ENCODE measurements around the gene HS1BP3. TPM values are rescaled to one million over a fixed set of nuclear protein-coding genes. Genes with fewer than 3 reads are reported as not detected.

Gene HS1BP3
- total and polyA plus RNA-seq, 3 experiments from 2014 or later = 9.3 to 19.4 (median 9.5) TPM

DNA sequence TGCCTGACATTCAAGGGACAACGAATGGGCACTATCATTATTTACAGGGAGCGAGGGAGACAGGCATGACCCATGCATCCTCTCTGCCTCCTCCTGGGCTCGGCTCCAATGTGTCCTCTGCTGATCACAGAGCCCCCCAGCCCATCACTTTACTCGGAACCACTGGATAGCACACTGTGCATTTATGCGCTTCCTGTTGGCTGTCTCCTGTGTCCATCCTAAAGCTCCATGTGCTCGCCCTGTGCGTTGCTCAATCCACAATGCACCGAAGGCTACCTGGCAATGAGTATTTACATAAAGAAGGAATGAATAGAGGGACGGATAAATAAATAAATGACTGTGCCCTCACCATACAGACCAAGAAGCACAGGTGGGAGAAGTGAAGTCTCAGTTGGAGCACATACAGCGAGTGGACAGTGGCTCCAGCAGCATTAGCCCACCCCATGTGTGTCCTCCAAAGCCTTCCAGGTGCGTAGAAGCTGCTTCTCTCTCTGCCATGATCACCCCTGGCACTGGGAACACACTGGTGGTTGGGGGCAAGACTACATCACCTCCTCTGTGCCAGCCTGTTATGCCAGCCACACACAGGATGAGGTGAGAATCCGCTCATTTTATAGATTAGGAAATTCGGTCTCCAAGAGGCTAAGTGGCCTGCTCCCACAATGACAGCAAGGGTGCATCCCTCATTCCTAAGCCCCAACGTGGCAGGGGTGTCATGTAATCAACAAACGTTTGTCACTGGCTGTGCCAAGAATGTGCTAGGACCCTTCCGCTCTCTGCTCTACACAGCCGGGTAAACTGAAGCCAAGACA lies 13.7 kb upstream of the HS1BP3 start:
- Histone ChIP-seq H3K4me3 (ENCODE audit: low read length) (no peak overlapping the region), H3K9me3 (ENCODE audit: low read length) (no peaks in the 10 kb centered on the region), H3K4me1 (ENCODE audit: insufficient read depth, low read length) (peaks cover 7% of the 10 kb centered on the region), H3K27me3 (ENCODE audit: insufficient read depth, low read length, poor library complexity, severe bottlenecking) (peaks cover 63% of the 10 kb centered on the region), H3K27ac (ENCODE audit: low read depth, low read length) (no peak overlapping the region), H3K36me3 (ENCODE audit: insufficient read depth, low read length) (no peaks in the 10 kb centered on the region)
- Mint-ChIP-seq H3K27ac (no peak overlapping the region), H3K4me1 (peaks cover 8 to 33% (median 16%) of the 10 kb centered on the region in 3 donors), H3K9me3 (peaks cover 0 to 2% (median 0%) of the 10 kb centered on the region in 5 donors), H3K36me3 (no peaks in the 10 kb centered on the region), H3K4me3 (peak overlapping the region in 6 of 7 donors; percentile 26 to 82 (median 74)), H3K27me3 (peaks cover 55 to 80% of the 10 kb centered on the region in 2 donors)
- ChIA-PET CTCF (interaction anchor here (6.7 kb wide), 1 partner anchor 299 kb away, joined by 105 read pairs; no protein-coding TSS in a partner anchor), POLR2A (no interaction called here)
- DNase-seq = no peak

DNA sequence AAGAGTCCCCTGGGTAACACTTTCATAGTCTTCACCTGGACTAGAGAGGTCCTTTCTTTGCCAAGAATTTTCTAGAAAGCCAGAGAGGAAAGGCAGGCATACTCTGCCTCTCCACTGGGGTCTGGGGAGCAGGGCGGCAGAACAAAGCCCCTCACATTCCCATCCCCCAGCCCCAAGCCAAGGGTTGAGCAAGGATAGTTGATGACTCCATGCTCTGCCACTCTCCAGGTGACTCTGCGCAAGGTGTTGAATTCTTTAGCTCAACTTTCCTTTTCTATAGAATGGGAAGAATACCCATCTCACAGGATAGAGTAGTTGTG lies 13.1 kb upstream of the HS1BP3 start:
- ChIA-PET POLR2A (no interaction called here), CTCF (interaction anchor here (4.8 to 6.7 kb wide), 2 partner anchors 13 to 299 kb away, joined by 67 to 105 read pairs; partner anchors contain the start of gene HS1BP3)
- Histone ChIP-seq H3K9me3 (ENCODE audit: low read length) (no peaks in the 10 kb centered on the region), H3K27ac (ENCODE audit: low read depth, low read length) (no peak overlapping the region), H3K4me3 (ENCODE audit: low read length) (no peak overlapping the region), H3K27me3 (ENCODE audit: insufficient read depth, low read length, poor library complexity, severe bottlenecking) (peaks cover 58% of the 10 kb centered on the region), H3K4me1 (ENCODE audit: insufficient read depth, low read length) (peaks cover 4% of the 10 kb centered on the region), H3K36me3 (ENCODE audit: insufficient read depth, low read length) (no peaks in the 10 kb centered on the region)
- no peak overlapping the region for H3K27ac Mint-ChIP-seq
- H3K4me1 Mint-ChIP-seq = peaks cover 6 to 27% (median 10%) of the 10 kb centered on the region in 3 donors
- peaks cover 0 to 2% (median 0%) of the 10 kb centered on the region in 5 donors for H3K9me3 Mint-ChIP-seq
- peaks cover 52 to 80% of the 10 kb centered on the region in 2 donors for H3K27me3 Mint-ChIP-seq
- peak overlapping the region in 1 of 7 donors; percentile 43 for H3K4me3 Mint-ChIP-seq
- DNase-seq = no peak
- H3K36me3 Mint-ChIP-seq = no peaks in the 10 kb centered on the region

DNA sequence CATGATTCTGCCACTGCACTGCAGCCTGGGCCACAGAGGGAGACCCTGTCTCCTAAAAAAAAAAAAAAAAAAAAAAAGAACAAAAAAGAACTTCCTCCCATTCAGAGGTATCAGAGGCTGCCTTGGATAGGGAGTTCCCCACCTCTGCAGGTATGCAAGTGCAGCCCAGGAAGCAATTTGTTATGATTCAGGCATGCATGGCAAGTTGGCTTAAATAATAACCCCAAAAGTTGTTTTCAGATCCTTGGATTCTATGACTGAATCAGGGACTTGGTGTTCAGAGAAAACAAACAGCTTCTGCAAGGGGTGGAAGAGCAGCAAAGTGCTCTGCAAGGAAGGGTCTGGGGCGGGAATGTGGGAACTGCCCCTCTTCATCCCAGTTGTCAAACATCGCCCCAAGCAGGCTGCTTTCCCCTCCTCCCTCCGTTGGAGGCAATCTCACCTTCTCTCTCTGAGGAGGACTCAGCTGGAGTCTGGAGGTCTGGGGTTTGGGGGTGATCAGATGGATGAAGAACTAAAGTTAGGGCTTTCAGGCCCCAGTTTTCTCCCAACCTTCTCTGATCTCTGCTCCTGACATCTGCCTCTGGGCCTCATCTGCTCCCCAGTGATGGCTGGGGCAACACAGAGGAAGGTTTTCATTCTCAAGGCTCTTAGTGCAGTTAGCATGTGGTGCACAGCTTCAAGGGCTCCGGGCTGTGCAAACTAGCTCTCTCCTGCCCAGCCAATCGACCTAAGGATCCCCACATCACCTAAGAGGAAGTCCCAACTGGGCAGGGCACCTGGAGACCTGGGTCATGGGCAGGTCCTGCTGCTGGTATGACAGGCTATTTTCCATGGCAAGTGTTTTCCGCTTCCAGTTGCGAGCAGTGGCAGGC lies 12.5 kb upstream of the HS1BP3 start:
- H3K27me3 Mint-ChIP-seq = peaks cover 48 to 80% of the 10 kb centered on the region in 2 donors
- Histone ChIP-seq H3K27ac (ENCODE audit: low read depth, low read length) (no peak overlapping the region), H3K27me3 (ENCODE audit: insufficient read depth, low read length, poor library complexity, severe bottlenecking) (peaks cover 52% of the 10 kb centered on the region), H3K4me1 (ENCODE audit: insufficient read depth, low read length) (peaks cover 4% of the 10 kb centered on the region), H3K4me3 (ENCODE audit: low read length) (no peak overlapping the region), H3K36me3 (ENCODE audit: insufficient read depth, low read length) (no peaks in the 10 kb centered on the region), H3K9me3 (ENCODE audit: low read length) (no peaks in the 10 kb centered on the region)
- H3K4me1 Mint-ChIP-seq = peaks cover 6 to 25% (median 10%) of the 10 kb centered on the region in 3 donors
- no peak overlapping the region for H3K27ac Mint-ChIP-seq
- peak overlapping the region in 1 of 7 donors; percentile 17 for H3K4me3 Mint-ChIP-seq
- DNase-seq = no peak
- ChIA-PET CTCF (interaction anchor here (3.0 to 6.7 kb wide), 3 partner anchors 13 to 300 kb away, joined by 18 to 105 read pairs (median 67); partner anchors contain the start of gene HS1BP3), POLR2A (no interaction called here)
- H3K36me3 Mint-ChIP-seq = no peaks in the 10 kb centered on the region
- H3K9me3 Mint-ChIP-seq = peaks cover 0 to 2% (median 0%) of the 10 kb centered on the region in 5 donors

DNA sequence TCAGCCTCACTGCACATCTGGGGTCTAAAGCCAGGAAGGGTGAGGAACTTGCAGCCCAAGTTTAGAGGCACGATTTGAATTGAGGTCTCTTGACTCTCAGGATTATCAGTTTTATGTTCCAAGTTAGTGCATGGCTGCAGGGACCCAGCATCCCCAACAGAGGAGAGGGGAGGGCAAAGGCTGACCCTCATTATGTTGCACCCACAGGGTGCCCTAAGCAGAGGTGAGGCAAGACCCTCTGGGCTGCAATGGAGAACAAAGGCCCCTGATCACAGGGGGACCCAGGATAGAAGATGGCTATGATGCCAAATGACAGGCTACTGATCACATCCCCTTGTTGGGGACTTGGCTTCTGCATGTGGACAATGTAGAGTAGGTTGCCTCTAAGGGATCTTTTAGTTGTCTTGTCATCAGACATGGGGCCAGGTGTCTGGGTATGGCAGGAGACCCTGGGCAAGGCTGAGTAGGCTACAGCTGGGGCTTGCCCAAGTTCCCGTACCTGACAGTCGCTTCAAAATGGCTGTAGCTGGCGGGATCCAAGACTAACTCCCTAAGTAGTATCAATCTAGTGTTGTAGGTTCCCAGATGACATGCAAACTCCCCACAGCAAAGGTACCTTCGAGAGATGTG lies 11.5 kb upstream of the HS1BP3 start:
- H3K9me3 ChIP-seq (ENCODE audit: low read length) = no peaks in the 10 kb centered on the region

DNA sequence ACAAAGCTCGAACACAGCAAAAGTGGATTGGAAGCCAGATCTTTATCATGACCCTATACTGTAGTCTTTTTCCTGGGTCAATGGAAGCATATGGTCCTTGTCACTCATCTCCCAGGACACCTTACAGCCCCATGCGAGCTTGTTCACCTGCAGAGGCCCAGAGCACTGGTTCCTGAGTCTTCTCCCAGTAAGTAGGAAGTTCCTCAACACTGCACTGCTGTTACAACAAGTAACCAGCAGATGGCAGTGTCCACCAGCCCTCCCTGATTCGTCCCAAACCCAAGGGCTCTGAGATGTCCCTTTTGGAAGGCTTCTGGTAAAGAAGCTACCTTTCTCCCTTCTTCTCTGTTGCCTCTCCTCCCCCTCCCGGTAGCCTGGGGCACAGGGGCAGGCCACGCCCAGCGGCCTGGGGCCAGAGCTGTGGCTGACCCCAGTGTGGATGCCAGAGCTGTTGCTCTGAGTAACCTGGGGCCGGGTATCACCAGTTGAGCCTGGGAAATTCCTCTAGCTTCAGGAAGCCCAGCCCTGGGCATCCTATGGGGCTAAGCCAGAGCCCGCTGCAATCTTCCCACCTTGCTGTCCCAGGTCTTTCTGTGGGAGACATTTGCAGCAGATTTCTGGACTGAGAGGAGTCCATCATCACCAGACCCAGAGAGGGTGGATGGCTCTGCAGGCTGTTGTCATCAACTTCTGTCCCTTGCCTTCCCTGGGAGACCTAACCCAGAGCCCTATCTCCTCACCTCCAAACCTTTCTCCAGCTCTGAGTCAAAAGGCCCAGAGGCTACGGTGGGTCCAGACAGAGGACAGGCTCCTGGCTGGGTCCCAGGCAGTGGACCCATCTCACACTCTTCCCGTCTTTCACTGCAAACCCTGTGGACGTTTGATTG lies 10.8 kb upstream of the HS1BP3 start:
- DNase-seq = peak; percentile 35 to 77 (median 58)
- H3K27me3 ChIP-seq (ENCODE audit: insufficient read depth, low read length, poor library complexity, severe bottlenecking) = peaks cover 43% of the 10 kb centered on the region
- H3K27me3 Mint-ChIP-seq = peaks cover 41 to 80% of the 10 kb centered on the region in 2 donors
- peaks cover 6 to 18% (median 8%) of the 10 kb centered on the region in 3 donors for H3K4me1 Mint-ChIP-seq
- H3K27ac Mint-ChIP-seq = no peak overlapping the region
- no peak overlapping the region for H3K4me3 ChIP-seq (ENCODE audit: low read length)
- no peaks in the 10 kb centered on the region for H3K9me3 Mint-ChIP-seq
- no peaks in the 10 kb centered on the region for H3K9me3 ChIP-seq (ENCODE audit: low read length)
- H3K36me3 ChIP-seq (ENCODE audit: insufficient read depth, low read length) = no peaks in the 10 kb centered on the region
- ChIA-PET POLR2A (interaction anchor here (1.9 kb wide), 1 partner anchor 11 kb away, joined by 7 read pairs; the partner anchor contains the start of gene HS1BP3), CTCF (interaction anchor here (0.7 to 6.7 kb wide), 29 partner anchors 9 to 455 kb away, joined by 3 to 105 read pairs (median 4); partner anchors contain the start of genes HS1BP3 and RHOB)
- H3K4me3 Mint-ChIP-seq = no peak overlapping the region
- no peaks in the 10 kb centered on the region for H3K36me3 Mint-ChIP-seq
- H3K27ac ChIP-seq (ENCODE audit: low read depth, low read length) = no peak overlapping the region
- peaks cover 4% of the 10 kb centered on the region for H3K4me1 ChIP-seq (ENCODE audit: insufficient read depth, low read length)

More for the DNA sequence above, 11.5 kb upstream of the HS1BP3 start:
- no peaks in the 10 kb centered on the region for H3K36me3 ChIP-seq (ENCODE audit: insufficient read depth, low read length)
- POLR2A ChIA-PET = interaction anchor here (1.9 kb wide), 1 partner anchor 12 kb away, joined by 7 read pairs; the partner anchor contains the start of gene HS1BP3
- H3K27ac Mint-ChIP-seq = no peak overlapping the region
- H3K27me3 Mint-ChIP-seq = peaks cover 41 to 76% of the 10 kb centered on the region in 2 donors
- no peak for DNase-seq
- CTCF ChIA-PET = interaction anchor here (0.7 to 6.7 kb wide), 23 partner anchors 9 to 329 kb away, joined by 3 to 105 read pairs (median 5); partner anchors contain the start of genes HS1BP3 and RHOB
- H3K4me3 ChIP-seq (ENCODE audit: low read length) = no peak overlapping the region
- peaks cover 4% of the 10 kb centered on the region for H3K4me1 ChIP-seq (ENCODE audit: insufficient read depth, low read length)
- peaks cover 6 to 18% (median 8%) of the 10 kb centered on the region in 3 donors for H3K4me1 Mint-ChIP-seq
- H3K27me3 ChIP-seq (ENCODE audit: insufficient read depth, low read length, poor library complexity, severe bottlenecking) = peaks cover 43% of the 10 kb centered on the region
- no peak overlapping the region for H3K4me3 Mint-ChIP-seq
- H3K9me3 Mint-ChIP-seq = no peaks in the 10 kb centered on the region
- no peak overlapping the region for H3K27ac ChIP-seq (ENCODE audit: low read depth, low read length)
- H3K36me3 Mint-ChIP-seq = no peaks in the 10 kb centered on the region

DNA sequence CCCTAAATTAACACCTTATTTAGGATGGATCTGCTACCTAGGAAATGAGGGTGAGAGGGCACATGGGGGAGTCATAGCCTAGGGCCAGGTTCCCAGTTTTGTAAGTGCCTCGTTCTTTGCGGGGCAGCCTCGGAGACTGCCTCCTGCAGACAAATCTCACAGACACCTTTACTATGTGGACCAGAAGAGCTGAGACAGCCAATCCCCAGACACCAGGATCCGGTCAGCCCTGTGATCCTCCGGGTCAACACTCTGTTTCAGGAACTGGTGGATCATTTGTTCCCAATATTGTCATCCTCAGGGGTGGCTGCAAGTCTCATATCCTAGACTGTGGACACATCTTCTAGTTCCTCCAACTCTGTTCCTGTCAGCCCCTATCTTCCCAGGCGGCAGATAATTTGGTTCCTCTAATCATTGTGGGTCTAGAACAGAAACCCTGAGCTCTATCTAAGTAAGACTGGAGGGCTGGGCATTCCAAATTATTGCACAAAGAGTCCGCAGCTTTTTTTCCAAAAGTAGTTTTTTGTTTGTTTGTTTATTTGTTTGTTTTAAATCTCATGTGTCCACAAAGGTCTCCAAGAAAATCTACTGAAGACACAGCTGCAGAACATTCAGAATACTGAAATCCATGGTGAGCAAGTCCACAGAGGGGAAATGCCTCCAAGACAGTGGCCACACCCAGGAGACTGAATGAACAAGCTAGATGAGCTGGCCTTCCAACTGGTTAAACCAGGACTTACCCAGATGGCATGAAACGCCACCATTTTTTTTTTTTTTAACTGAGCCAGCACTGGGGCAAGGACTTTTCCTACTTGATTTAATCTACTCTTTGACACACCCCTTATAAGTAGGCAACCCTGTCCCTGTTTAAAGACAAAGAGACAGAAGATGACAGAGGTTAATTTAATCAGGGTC lies 9.9 kb upstream of the HS1BP3 start:
- H3K27me3 Mint-ChIP-seq = peaks cover 36 to 79% of the 10 kb centered on the region in 2 donors
- H3K27ac Mint-ChIP-seq = peak overlapping the region in 1 of 8 donors; percentile 23
- H3K9me3 Mint-ChIP-seq = no peaks in the 10 kb centered on the region
- no peaks in the 10 kb centered on the region for H3K36me3 Mint-ChIP-seq
- H3K27me3 ChIP-seq (ENCODE audit: insufficient read depth, low read length, poor library complexity, severe bottlenecking) = peaks cover 36% of the 10 kb centered on the region
- ChIA-PET CTCF (interaction anchor here (0.7 to 6.7 kb wide), 20 partner anchors 10 to 456 kb away, joined by 3 to 105 read pairs (median 5); partner anchors contain the start of genes HS1BP3 and RHOB), POLR2A (interaction anchor here (1.9 kb wide), 1 partner anchor 10 kb away, joined by 7 read pairs; the partner anchor contains the start of gene HS1BP3)
- H3K4me1 ChIP-seq (ENCODE audit: insufficient read depth, low read length) = peaks cover 1% of the 10 kb centered on the region
- no peak overlapping the region for H3K4me3 ChIP-seq (ENCODE audit: low read length)
- no peaks in the 10 kb centered on the region for H3K9me3 ChIP-seq (ENCODE audit: low read length)
- peaks cover 0 to 10% (median 4%) of the 10 kb centered on the region in 3 donors for H3K4me1 Mint-ChIP-seq
- H3K27ac ChIP-seq (ENCODE audit: low read depth, low read length) = no peak overlapping the region
- H3K36me3 ChIP-seq (ENCODE audit: insufficient read depth, low read length) = no peaks in the 10 kb centered on the region
- no peak overlapping the region for H3K4me3 Mint-ChIP-seq
- DNase-seq = no peak
